Panc1 (cell line): ENCODE data around the gene OLIG1. TPM values are rescaled to one million over a fixed set of nuclear protein-coding genes. Genes with fewer than 3 reads are reported as not detected.

ENCODE experiments used
- ATAC-seq: fragments of 200-7000 bp; cut with Tn5 transposase; 2 replicates; pipeline ENCODE4 v1.9.1; 2020; ENCODE audit warnings: mild to moderate bottlenecking, moderate library complexity
- BruUV-seq: library from RNA; stranded (reverse); fragments of 400-500 nt; replicated peaks from 2 replicates; lab custom pipeline; 2021; lab: Mats Ljungman, UMichigan
- CTCF ChIA-PET: fragments of 300-600 bp; sonication (Branson Sonifier 250); formaldehyde crosslinking; loops from one replicate; lab custom pipeline; 2022; ENCODE audit warnings: antibody characterized with exemption; lab: Charles Lee
- POLR2A ChIA-PET: fragments of 300-600 bp; sonication (Branson Sonifier 250); formaldehyde crosslinking; loops from one replicate; lab custom pipeline; 2022; ENCODE audit warnings: antibody characterized with exemption; lab: Charles Lee
- DNase-seq: peaks from one replicate; pipeline ENCODE4 v3.0.0-alpha.2; 2010; ENCODE audit warnings: low read depth, low spot score
- H3K27ac ChIP-seq: 2 replicates; pipeline ENCODE4 v1.5.1; 2011; ENCODE audit warnings: mild to moderate bottlenecking, low read length, inconsistent platforms
- H3K27me3 ChIP-seq: fragments of 200-500 bp; sonication (Bioruptor generic); 2 replicates; pipeline ENCODE4 v1.6.0; 2014; ENCODE audit warnings: low read length, inconsistent platforms; ENCODE audit not compliant: control insufficient read depth, insufficient read depth
- H3K36me3 ChIP-seq: fragments of 200-500 bp; sonication (Bioruptor generic); 2 replicates; pipeline ENCODE4 v1.5.1; 2014; ENCODE audit warnings: inconsistent platforms, mild to moderate bottlenecking, low read length, moderate library complexity; ENCODE audit not compliant: control insufficient read depth, insufficient read depth
- H3K4me1 ChIP-seq: 2 replicates; pipeline ENCODE4 v1.5.1; 2011; ENCODE audit warnings: inconsistent platforms, mild to moderate bottlenecking, low read length, moderate library complexity; ENCODE audit not compliant: control insufficient read depth, insufficient read depth
- H3K4me3 ChIP-seq, 2 experiments: 2 replicates each; pipeline ENCODE4 v1.5.1; 2011 to 2012; ENCODE audit warnings: low read depth in 2 of 2, low read length in 2 of 2, mild to moderate bottlenecking in 2 of 2, inconsistent platforms in 1 of 2, moderate library complexity in 1 of 2
- H3K9me3 ChIP-seq: fragments of 200-500 bp; sonication (Bioruptor generic); 2 replicates; pipeline ENCODE4 v1.5.1; 2014; ENCODE audit warnings: low read depth, mild to moderate bottlenecking, inconsistent platforms, low read length, moderate library complexity; ENCODE audit not compliant: control insufficient read depth, insufficient read depth
- POLR2AphosphoS5 ChIP-seq: IDR thresholded peaks from 2 replicates; pipeline ENCODE4 v1.6.1; 2012; ENCODE audit warnings: mild to moderate bottlenecking, low read depth, low read length, moderate library complexity
- SIN3A ChIP-seq: IDR thresholded peaks from 2 replicates; pipeline ENCODE4 v1.6.1; 2012; ENCODE audit warnings: low read depth, mild to moderate bottlenecking, low read length, moderate library complexity, borderline replicate concordance; ENCODE audit not compliant: insufficient read depth
- TCF7L2 ChIP-seq: IDR thresholded peaks from 2 replicates; pipeline ENCODE4 v1.6.1; 2011; ENCODE audit warnings: mild to moderate bottlenecking, low read depth, low read length, inconsistent platforms
- in situ Hi-C: cut with HindIII; loops from 2 replicates; pipeline ENCODE4 v1.10.0; 2016; ENCODE audit warnings: low sequenced_read_pairs, low pct_unique_long_range_greater_than_20kb
- intact Hi-C: fragments of 100-400 bp; cut with micrococcal nuclease; formaldehyde crosslinking; loops from one replicate; pipeline ENCODE4 v1.10.0; 2022; ENCODE audit not compliant: unreplicated experiment
- total RNA-seq: library from RNA; stranded (reverse); gene quantifications from one replicate; pipeline ENCODE4 v1.2.1, GENCODE V29; 2021; ENCODE audit not compliant: unreplicated experiment
- TF ChIP-seq, protein P1 (sequence below), 2 experiments: IDR thresholded peaks; 2 replicates each; pipeline ENCODE4 v1.6.1; 2011 to 2012; ENCODE audit warnings: low read depth in 2 of 2, control low read depth in 1 of 2, low read length in 1 of 2, mild to moderate bottlenecking in 1 of 2, moderate library complexity in 1 of 2; ENCODE audit not compliant: insufficient read depth in 1 of 2
- TF ChIP-seq, protein P2 (sequence below): fragments of 450-650 bp; IDR thresholded peaks from 2 replicates; pipeline ENCODE4 v1.5.1; 2017; ENCODE audit warnings: mild to moderate bottlenecking

The OLIG1 gene
- total RNA-seq, 1 experiment from 2014 or later = 0.21 TPM

GRCh38 chr21:33029975-33030461 lies 39.9 kb upstream of the OLIG1 start:
- H3K36me3 ChIP-seq = no peaks in the 10 kb centered on the region
- no TSS peak for BruUV-seq
- no peaks in the 10 kb centered on the region for H3K4me1 ChIP-seq
- H3K27ac ChIP-seq = no peak overlapping the region
- POLR2A ChIA-PET = no interaction called here
- in situ Hi-C loops (no loop called here), intact Hi-C loops (no loop called here)
- CTCF ChIA-PET = no interaction called here
- no peaks in the 10 kb centered on the region for H3K9me3 ChIP-seq
- TF ChIP-seq TCF7L2 (no peak), SIN3A (no peak), POLR2AphosphoS5 (no peak)
- TF ChIP-seq, protein P1, sequence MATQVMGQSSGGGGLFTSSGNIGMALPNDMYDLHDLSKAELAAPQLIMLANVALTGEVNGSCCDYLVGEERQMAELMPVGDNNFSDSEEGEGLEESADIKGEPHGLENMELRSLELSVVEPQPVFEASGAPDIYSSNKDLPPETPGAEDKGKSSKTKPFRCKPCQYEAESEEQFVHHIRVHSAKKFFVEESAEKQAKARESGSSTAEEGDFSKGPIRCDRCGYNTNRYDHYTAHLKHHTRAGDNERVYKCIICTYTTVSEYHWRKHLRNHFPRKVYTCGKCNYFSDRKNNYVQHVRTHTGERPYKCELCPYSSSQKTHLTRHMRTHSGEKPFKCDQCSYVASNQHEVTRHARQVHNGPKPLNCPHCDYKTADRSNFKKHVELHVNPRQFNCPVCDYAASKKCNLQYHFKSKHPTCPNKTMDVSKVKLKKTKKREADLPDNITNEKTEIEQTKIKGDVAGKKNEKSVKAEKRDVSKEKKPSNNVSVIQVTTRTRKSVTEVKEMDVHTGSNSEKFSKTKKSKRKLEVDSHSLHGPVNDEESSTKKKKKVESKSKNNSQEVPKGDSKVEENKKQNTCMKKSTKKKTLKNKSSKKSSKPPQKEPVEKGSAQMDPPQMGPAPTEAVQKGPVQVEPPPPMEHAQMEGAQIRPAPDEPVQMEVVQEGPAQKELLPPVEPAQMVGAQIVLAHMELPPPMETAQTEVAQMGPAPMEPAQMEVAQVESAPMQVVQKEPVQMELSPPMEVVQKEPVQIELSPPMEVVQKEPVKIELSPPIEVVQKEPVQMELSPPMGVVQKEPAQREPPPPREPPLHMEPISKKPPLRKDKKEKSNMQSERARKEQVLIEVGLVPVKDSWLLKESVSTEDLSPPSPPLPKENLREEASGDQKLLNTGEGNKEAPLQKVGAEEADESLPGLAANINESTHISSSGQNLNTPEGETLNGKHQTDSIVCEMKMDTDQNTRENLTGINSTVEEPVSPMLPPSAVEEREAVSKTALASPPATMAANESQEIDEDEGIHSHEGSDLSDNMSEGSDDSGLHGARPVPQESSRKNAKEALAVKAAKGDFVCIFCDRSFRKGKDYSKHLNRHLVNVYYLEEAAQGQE (IDR thresholded peaks at IDR 0.05; ENCODE audit: insufficient read depth in 1 of 2, low read depth in 2 of 2, low read length in 1 of 2) = no peak
- TF ChIP-seq, protein P2, sequence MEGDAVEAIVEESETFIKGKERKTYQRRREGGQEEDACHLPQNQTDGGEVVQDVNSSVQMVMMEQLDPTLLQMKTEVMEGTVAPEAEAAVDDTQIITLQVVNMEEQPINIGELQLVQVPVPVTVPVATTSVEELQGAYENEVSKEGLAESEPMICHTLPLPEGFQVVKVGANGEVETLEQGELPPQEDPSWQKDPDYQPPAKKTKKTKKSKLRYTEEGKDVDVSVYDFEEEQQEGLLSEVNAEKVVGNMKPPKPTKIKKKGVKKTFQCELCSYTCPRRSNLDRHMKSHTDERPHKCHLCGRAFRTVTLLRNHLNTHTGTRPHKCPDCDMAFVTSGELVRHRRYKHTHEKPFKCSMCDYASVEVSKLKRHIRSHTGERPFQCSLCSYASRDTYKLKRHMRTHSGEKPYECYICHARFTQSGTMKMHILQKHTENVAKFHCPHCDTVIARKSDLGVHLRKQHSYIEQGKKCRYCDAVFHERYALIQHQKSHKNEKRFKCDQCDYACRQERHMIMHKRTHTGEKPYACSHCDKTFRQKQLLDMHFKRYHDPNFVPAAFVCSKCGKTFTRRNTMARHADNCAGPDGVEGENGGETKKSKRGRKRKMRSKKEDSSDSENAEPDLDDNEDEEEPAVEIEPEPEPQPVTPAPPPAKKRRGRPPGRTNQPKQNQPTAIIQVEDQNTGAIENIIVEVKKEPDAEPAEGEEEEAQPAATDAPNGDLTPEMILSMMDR = no peak
- DNase-seq (no peak), ATAC-seq (no peak)
- peaks cover 2% of the 10 kb centered on the region; the same call in 1 of the 2 replicates for H3K27me3 ChIP-seq
- no peak overlapping the region for H3K4me3 ChIP-seq

GRCh38 chr21:33030633-33031032 lies 39.3 kb upstream of the OLIG1 start:
- Histone ChIP-seq H3K4me1 (no peaks in the 10 kb centered on the region), H3K27ac (no peak overlapping the region), H3K9me3 (no peaks in the 10 kb centered on the region), H3K36me3 (no peaks in the 10 kb centered on the region), H3K4me3 (no peak overlapping the region), H3K27me3 (peaks cover 2% of the 10 kb centered on the region; the same call in 1 of the 2 replicates)
- no TSS peak for BruUV-seq
- ChIA-PET POLR2A (no interaction called here), CTCF (no interaction called here)
- in situ Hi-C loops (no loop called here), intact Hi-C loops (no loop called here)
- ATAC-seq (no peak), DNase-seq (no peak)
- TF ChIP-seq TCF7L2 (no peak), POLR2AphosphoS5 (no peak), SIN3A (no peak)
- TF ChIP-seq, protein P1 (IDR thresholded peaks at IDR 0.05; ENCODE audit: insufficient read depth in 1 of 2, low read depth in 2 of 2, low read length in 1 of 2) = no peak
- TF ChIP-seq, protein P2 = no peak
